ENCODE measurements around the gene TMA7B. TPM values are rescaled to one million over a fixed set of nuclear protein-coding genes. Genes with fewer than 3 reads are reported as not detected.

TMA7B gene
- total and polyA plus RNA-seq, 2 donors: 3.3 to 4.8 TPM

GRCh38 chr22:39937906-39938305 is 22.3 kb upstream of the TMA7B start:
- no peaks in the 10 kb centered on the region for H3K27me3 ChIP-seq (ENCODE audit: control insufficient read depth in 2 of 2, insufficient read depth in 1 of 2, low read length in 1 of 2)
- DNase-seq (ENCODE audit: low read depth in 6 of 9, low spot score in 9 of 9): peak in 1 of 9 donors; percentile 52
- H3K36me3 ChIP-seq (ENCODE audit: control insufficient read depth in 2 of 2, insufficient read depth in 2 of 2, low read length in 1 of 2): peaks cover 27 to 80% of the 10 kb centered on the region in 2 donors
- H3K27ac ChIP-seq (ENCODE audit: low read depth in 1 of 2, low read length in 1 of 2): peak overlapping the region; percentile 76 to 90
- H3K4me1 ChIP-seq (ENCODE audit: control insufficient read depth in 2 of 2, insufficient read depth in 2 of 2, low read length in 2 of 2): peaks cover 70 to 99% of the 10 kb centered on the region in 2 donors
- WGBS: 41% methylated on average over 3 of the region's 3 CpGs
- peak overlapping the region; percentile 4 to 26 for H3K4me3 ChIP-seq (ENCODE audit: low read length in 2 of 2)
- no peaks in the 10 kb centered on the region for H3K9me3 ChIP-seq (ENCODE audit: control insufficient read depth in 2 of 2, insufficient read depth in 1 of 2, low read length in 1 of 2)

GRCh38 chr22:39938509-39939111 is 21.6 kb upstream of the TMA7B start:
- H3K27me3 ChIP-seq (ENCODE audit: control insufficient read depth in 2 of 2, insufficient read depth in 1 of 2, low read length in 1 of 2): no peaks in the 10 kb centered on the region
- peaks cover 71 to 99% of the 10 kb centered on the region in 2 donors for H3K4me1 ChIP-seq (ENCODE audit: control insufficient read depth in 2 of 2, insufficient read depth in 2 of 2, low read length in 2 of 2)
- DNase-seq (ENCODE audit: low read depth in 6 of 9, low spot score in 9 of 9): peak in 1 of 9 donors; percentile 64
- peaks cover 27 to 82% of the 10 kb centered on the region in 2 donors for H3K36me3 ChIP-seq (ENCODE audit: control insufficient read depth in 2 of 2, insufficient read depth in 2 of 2, low read length in 1 of 2)
- 71% methylated on average over 14 of the region's 14 CpGs for WGBS
- no peaks in the 10 kb centered on the region for H3K9me3 ChIP-seq (ENCODE audit: control insufficient read depth in 2 of 2, insufficient read depth in 1 of 2, low read length in 1 of 2)
- H3K27ac ChIP-seq (ENCODE audit: low read depth in 1 of 2, low read length in 1 of 2): peak overlapping the region; percentile 85 to 90
- H3K4me3 ChIP-seq (ENCODE audit: low read length in 2 of 2): peak overlapping the region; percentile 4 to 26

DNA sequence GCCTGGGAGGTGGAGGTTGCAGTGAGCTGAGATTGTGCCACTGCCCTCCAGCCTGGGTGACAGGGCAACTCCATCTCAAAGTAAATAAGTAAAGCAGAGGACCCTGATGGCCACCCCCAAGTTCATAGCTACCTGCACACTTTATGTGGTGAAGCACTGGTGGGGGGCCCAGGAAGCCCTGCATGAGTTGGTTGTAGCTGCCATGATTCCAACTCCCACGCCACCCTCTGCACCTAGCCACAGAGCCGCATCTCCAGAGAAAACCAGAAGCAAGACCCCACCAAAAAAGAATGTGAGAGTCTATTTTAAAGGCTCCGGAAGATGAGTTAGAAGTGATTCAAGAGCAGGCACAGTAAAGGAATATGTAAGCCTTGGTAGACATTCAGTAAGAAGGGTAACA is 20.4 kb upstream of the TMA7B start:
- peak in 2 of 9 donors; percentile 6 to 43 for DNase-seq (ENCODE audit: low read depth in 6 of 9, low spot score in 9 of 9)
- Histone ChIP-seq H3K27me3 (ENCODE audit: control insufficient read depth in 2 of 2, insufficient read depth in 1 of 2, low read length in 1 of 2) (no peaks in the 10 kb centered on the region), H3K9me3 (ENCODE audit: control insufficient read depth in 2 of 2, insufficient read depth in 1 of 2, low read length in 1 of 2) (no peaks in the 10 kb centered on the region), H3K4me1 (ENCODE audit: control insufficient read depth in 2 of 2, insufficient read depth in 2 of 2, low read length in 2 of 2) (peaks cover 72 to 99% of the 10 kb centered on the region in 2 donors), H3K27ac (ENCODE audit: low read depth in 1 of 2, low read length in 1 of 2) (peak overlapping the region; percentile 89 to 98), H3K4me3 (ENCODE audit: low read length in 2 of 2) (peak overlapping the region; percentile 7 to 23), H3K36me3 (ENCODE audit: control insufficient read depth in 2 of 2, insufficient read depth in 2 of 2, low read length in 1 of 2) (peaks cover 27 to 77% of the 10 kb centered on the region in 2 donors)
- WGBS: 80% methylated on average over 3 of the region's 3 CpGs

GRCh38 chr22:39940757-39941305 is 19.4 kb upstream of the TMA7B start:
- Histone ChIP-seq H3K4me1 (ENCODE audit: control insufficient read depth in 2 of 2, insufficient read depth in 2 of 2, low read length in 2 of 2) (peaks cover 76 to 100% of the 10 kb centered on the region in 2 donors), H3K9me3 (ENCODE audit: control insufficient read depth in 2 of 2, insufficient read depth in 1 of 2, low read length in 1 of 2) (no peaks in the 10 kb centered on the region), H3K27me3 (ENCODE audit: control insufficient read depth in 2 of 2, insufficient read depth in 1 of 2, low read length in 1 of 2) (no peaks in the 10 kb centered on the region), H3K36me3 (ENCODE audit: control insufficient read depth in 2 of 2, insufficient read depth in 2 of 2, low read length in 1 of 2) (peaks cover 24 to 79% of the 10 kb centered on the region in 2 donors), H3K27ac (ENCODE audit: low read depth in 1 of 2, low read length in 1 of 2) (peak overlapping the region; percentile 89 to 98), H3K4me3 (ENCODE audit: low read length in 2 of 2) (peak overlapping the region; percentile 7 to 37)
- DNase-seq (ENCODE audit: low read depth in 6 of 9, low spot score in 9 of 9): peak in 2 of 9 donors; percentile 47 to 79
- WGBS: 68% methylated on average over 9 of the region's 9 CpGs

- peaks cover 82 to 100% of the 10 kb centered on the region in 2 donors for H3K4me1 ChIP-seq (ENCODE audit: control insufficient read depth in 2 of 2, insufficient read depth in 2 of 2, low read length in 2 of 2)
- H3K27ac ChIP-seq (ENCODE audit: low read depth in 1 of 2, low read length in 1 of 2): peak overlapping the region; percentile 85 to 98
- peak in 1 of 9 donors; percentile 63 for DNase-seq (ENCODE audit: low read depth in 6 of 9, low spot score in 9 of 9)
- H3K4me3 ChIP-seq (ENCODE audit: low read length in 2 of 2): peak overlapping the region in 1 of 2 donors; percentile 29
- H3K36me3 ChIP-seq (ENCODE audit: control insufficient read depth in 2 of 2, insufficient read depth in 2 of 2, low read length in 1 of 2): peaks cover 25 to 79% of the 10 kb centered on the region in 2 donors
- H3K9me3 ChIP-seq (ENCODE audit: control insufficient read depth in 2 of 2, insufficient read depth in 1 of 2, low read length in 1 of 2): no peaks in the 10 kb centered on the region
- 93% methylated on average over 2 of the region's 2 CpGs for WGBS
- no peaks in the 10 kb centered on the region for H3K27me3 ChIP-seq (ENCODE audit: control insufficient read depth in 2 of 2, insufficient read depth in 1 of 2, low read length in 1 of 2)
Observed at GRCh38 chr22:39941601-39942000, 18.6 kb upstream of the TMA7B start.

GRCh38 chr22:39942439-39943230 is 17.6 kb upstream of the TMA7B start:
- Histone ChIP-seq H3K9me3 (ENCODE audit: control insufficient read depth in 2 of 2, insufficient read depth in 1 of 2, low read length in 1 of 2) (no peaks in the 10 kb centered on the region), H3K27me3 (ENCODE audit: control insufficient read depth in 2 of 2, insufficient read depth in 1 of 2, low read length in 1 of 2) (no peaks in the 10 kb centered on the region), H3K4me1 (ENCODE audit: control insufficient read depth in 2 of 2, insufficient read depth in 2 of 2, low read length in 2 of 2) (peaks cover 85 to 100% of the 10 kb centered on the region in 2 donors), H3K36me3 (ENCODE audit: control insufficient read depth in 2 of 2, insufficient read depth in 2 of 2, low read length in 1 of 2) (peaks cover 32 to 78% of the 10 kb centered on the region in 2 donors), H3K4me3 (ENCODE audit: low read length in 2 of 2) (peak overlapping the region; percentile 16 to 19), H3K27ac (ENCODE audit: low read depth in 1 of 2, low read length in 1 of 2) (peak overlapping the region; percentile 98 to 99)
- peak in 2 of 9 donors; percentile 19 to 47 for DNase-seq (ENCODE audit: low read depth in 6 of 9, low spot score in 9 of 9)
- WGBS: 86% methylated on average over 8 of the region's 8 CpGs

- H3K4me3 ChIP-seq (ENCODE audit: low read length in 2 of 2): peak overlapping the region; percentile 19 to 21
- peaks cover 87 to 100% of the 10 kb centered on the region in 2 donors for H3K4me1 ChIP-seq (ENCODE audit: control insufficient read depth in 2 of 2, insufficient read depth in 2 of 2, low read length in 2 of 2)
- peak in 2 of 9 donors; percentile 73 to 81 for DNase-seq (ENCODE audit: low read depth in 6 of 9, low spot score in 9 of 9)
- H3K9me3 ChIP-seq (ENCODE audit: control insufficient read depth in 2 of 2, insufficient read depth in 1 of 2, low read length in 1 of 2): no peaks in the 10 kb centered on the region
- H3K36me3 ChIP-seq (ENCODE audit: control insufficient read depth in 2 of 2, insufficient read depth in 2 of 2, low read length in 1 of 2): peaks cover 28 to 78% of the 10 kb centered on the region in 2 donors
- no peaks in the 10 kb centered on the region for H3K27me3 ChIP-seq (ENCODE audit: control insufficient read depth in 2 of 2, insufficient read depth in 1 of 2, low read length in 1 of 2)
- H3K27ac ChIP-seq (ENCODE audit: low read depth in 1 of 2, low read length in 1 of 2): peak overlapping the region; percentile 98 to 99
- WGBS: 62% methylated on average over 5 of the region's 5 CpGs
Observed at GRCh38 chr22:39943337-39943736, 16.9 kb upstream of the TMA7B start.

DNA sequence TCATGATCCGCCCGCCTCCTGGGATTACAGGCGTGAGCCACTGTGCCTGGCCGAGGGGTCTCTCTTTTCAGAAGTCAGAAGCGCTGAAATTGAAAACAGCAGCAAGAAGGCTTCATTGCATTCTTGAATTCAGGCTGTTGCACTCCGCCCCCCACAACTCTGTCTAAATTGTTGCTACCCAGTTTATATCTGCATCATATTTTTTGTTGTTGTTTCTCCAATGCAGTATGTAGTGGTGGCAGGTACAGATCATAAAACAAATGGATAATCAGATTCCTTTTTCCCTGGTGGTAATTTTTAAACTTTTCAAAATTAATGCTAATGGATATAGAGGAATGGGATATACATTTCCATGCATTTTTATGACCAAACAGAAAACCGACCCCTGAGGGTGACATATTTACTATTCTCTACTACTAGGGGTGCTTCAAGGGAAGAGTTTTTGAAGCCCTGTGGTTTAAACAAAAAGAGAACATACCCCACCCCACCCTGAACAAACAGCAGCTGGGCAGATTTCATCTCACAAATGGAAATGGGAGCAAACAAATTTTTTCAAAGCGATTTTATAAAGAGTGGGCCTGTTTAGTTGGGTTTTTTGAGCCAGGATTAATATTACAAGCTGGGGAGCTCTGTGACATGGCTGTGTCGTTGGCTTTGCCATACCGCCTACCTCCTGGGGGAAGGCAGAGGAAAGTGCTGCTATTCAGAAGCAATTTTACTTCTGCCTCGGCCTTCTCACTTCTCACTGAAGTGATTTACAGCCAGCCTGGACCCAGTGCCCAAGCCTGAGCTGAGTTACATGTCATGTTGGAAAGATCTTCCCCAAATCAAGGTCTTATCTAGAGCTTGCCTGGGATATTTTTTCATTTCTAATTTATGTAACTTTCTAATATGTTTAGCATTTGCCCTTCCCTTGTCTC is 16.0 kb upstream of the TMA7B start:
- H3K27ac ChIP-seq (ENCODE audit: low read depth in 1 of 2, low read length in 1 of 2): peak overlapping the region; percentile 98 to 99
- H3K36me3 ChIP-seq (ENCODE audit: control insufficient read depth in 2 of 2, insufficient read depth in 2 of 2, low read length in 1 of 2): peaks cover 30 to 80% of the 10 kb centered on the region in 2 donors
- peaks cover 88 to 100% of the 10 kb centered on the region in 2 donors for H3K4me1 ChIP-seq (ENCODE audit: control insufficient read depth in 2 of 2, insufficient read depth in 2 of 2, low read length in 2 of 2)
- no peaks in the 10 kb centered on the region for H3K9me3 ChIP-seq (ENCODE audit: control insufficient read depth in 2 of 2, insufficient read depth in 1 of 2, low read length in 1 of 2)
- 58% methylated on average over 11 of the region's 11 CpGs for WGBS
- DNase-seq (ENCODE audit: low read depth in 6 of 9, low spot score in 9 of 9): peak in 1 of 9 donors; percentile 84
- no peaks in the 10 kb centered on the region for H3K27me3 ChIP-seq (ENCODE audit: control insufficient read depth in 2 of 2, insufficient read depth in 1 of 2, low read length in 1 of 2)
- peak overlapping the region; percentile 20 to 35 for H3K4me3 ChIP-seq (ENCODE audit: low read length in 2 of 2)

All from thymus (tissue), 11 donors.